K562 (cell line): ENCODE data around the gene KPTN. TPM values are rescaled to one million over a fixed set of nuclear protein-coding genes. Genes with fewer than 3 reads are reported as not detected.

ENCODE experiments used
- ATAC-seq: fragments of 200-7000 bp; cut with Tn5 transposase; 3 replicates; pipeline ENCODE4 v1.9.1; 2020; ENCODE audit warnings: moderate library complexity
- BruUV-seq: library from RNA; stranded (reverse); fragments of 400-500 nt; replicated peaks from 2 replicates; lab custom pipeline; 2021; lab: Mats Ljungman, UMichigan
- CTCF ChIA-PET: fragments of 300-600 bp; formaldehyde crosslinking; extraction: SDS; loops from one replicate; lab custom pipeline; 2021; ENCODE audit warnings: low intra/inter-chr PET ratio; lab: Yijun Ruan, JAX
- POLR2A ChIA-PET: fragments of 300-600, 350-650 bp; sonication (Branson Sonifier 250); formaldehyde crosslinking; extraction: SDS; loops from one replicate; lab custom pipeline; 2021; ENCODE audit warnings: antibody characterized with exemption, inconsistent platforms; lab: Yijun Ruan, JAX
- DNase-seq, 4 experiments: peaks; one replicate each; pipeline versions ENCODE4 v3.0.0 to v3.0.0-alpha.2; 2011 to 2018; ENCODE audit warnings: low spot score in 3 of 4, mixed read lengths in 3 of 4; ENCODE audit errors: extremely low read depth in 1 of 4
- FAIRE-seq: peaks from 2 replicates; lab custom pipeline; 2011; peaks lifted over from hg19 to GRCh38; lab: Jason Lieb, UNC
- H2AFZ ChIP-seq: 2 replicates; pipeline ENCODE4 v1.6.0; 2011; ENCODE audit warnings: low read depth, low read length, control low read depth, inconsistent platforms
- H3K27ac ChIP-seq: fragments of 200-600 bp; 3 replicates; pipeline ENCODE4 v1.8.0; 2011; ENCODE audit warnings: low read depth, mild to moderate bottlenecking, control low read depth, inconsistent platforms, low read length, moderate library complexity, mixed read lengths; ENCODE audit errors: extremely low read depth
- H3K27me3 ChIP-seq, 2 experiments: fragments of 300-600 bp in 1 of 2; 2 replicates in 1 of 2; 3 replicates in 1 of 2; pipeline versions ENCODE4 v1.6.0 to v1.8.0; 2011; ENCODE audit warnings: inconsistent platforms in 2 of 2, low read length in 2 of 2, mild to moderate bottlenecking in 1 of 2, mixed read lengths in 1 of 2, moderate library complexity in 1 of 2; ENCODE audit not compliant: control insufficient read depth in 2 of 2, insufficient read depth in 2 of 2
- H3K36me3 ChIP-seq: fragments of 300-600 bp; 3 replicates; pipeline ENCODE4 v1.8.0; 2011; ENCODE audit warnings: mild to moderate bottlenecking, low read length, inconsistent platforms; ENCODE audit not compliant: control insufficient read depth, insufficient read depth
- H3K4me1 ChIP-seq, 2 experiments: fragments of 200-600 bp in 1 of 2; replicated peaks in 1 of 2; 2 replicates in 1 of 2; 3 replicates in 1 of 2; pipeline versions ENCODE4 v1.5.1 to v1.8.0; 2011; ENCODE audit warnings: inconsistent platforms in 2 of 2, low read length in 2 of 2, mild to moderate bottlenecking in 1 of 2, mixed read lengths in 1 of 2, moderate library complexity in 1 of 2; ENCODE audit not compliant: control insufficient read depth in 2 of 2, insufficient read depth in 2 of 2
- H3K4me2 ChIP-seq: 2 replicates; pipeline ENCODE4 v1.6.1; 2011; ENCODE audit warnings: low read length, control low read depth, inconsistent platforms, mixed read lengths; ENCODE audit not compliant: insufficient read depth
- H3K4me3 ChIP-seq: fragments of 200-600 bp; sonication (generic), shearing (Covaris generic); 2 replicates; pipeline ENCODE4 v1.5.1; 2016; ENCODE audit warnings: control low read depth, inconsistent platforms
- H3K79me2 ChIP-seq: fragments of 200-600 bp; 3 replicates; pipeline ENCODE4 v1.8.0; 2011; ENCODE audit warnings: low read length, inconsistent platforms; ENCODE audit not compliant: control insufficient read depth, insufficient read depth
- H3K9ac ChIP-seq, 2 experiments: 2 replicates each; pipeline versions ENCODE4 v1.6.0 to v1.6.1; 2011; ENCODE audit warnings: low read depth in 2 of 2, low read length in 2 of 2, control low read depth in 1 of 2, inconsistent platforms in 1 of 2, mild to moderate bottlenecking in 1 of 2, mixed read lengths in 1 of 2; ENCODE audit not compliant: insufficient read depth in 1 of 2
- H3K9me1 ChIP-seq: one replicate; pipeline ENCODE4 v1.6.0; 2011; ENCODE audit warnings: inconsistent platforms, mild to moderate bottlenecking, low read length, moderate library complexity; ENCODE audit not compliant: control insufficient read depth, insufficient read depth
- H3K9me3 ChIP-seq: replicated peaks from 2 replicates; pipeline ENCODE4 v1.5.1; 2011; ENCODE audit warnings: low read depth, low read length, inconsistent platforms; ENCODE audit not compliant: control insufficient read depth, insufficient read depth
- H4K20me1 ChIP-seq: replicated peaks from 2 replicates; pipeline ENCODE4 v1.6.1; 2011; ENCODE audit warnings: low read length, inconsistent platforms, mixed read lengths; ENCODE audit not compliant: control insufficient read depth, insufficient read depth
- BRCA1 ChIP-seq, 2 experiments: fragments of 450-650 bp in 1 of 2; sonication (generic) in 1 of 2; formaldehyde crosslinking in 1 of 2; IDR thresholded peaks; 2 replicates each; pipeline versions ENCODE4 v1.5.0 to v1.6.1; 2017 to 2020; ENCODE audit warnings: mild to moderate bottlenecking in 1 of 2, missing genetic modification reagents in 1 of 2
- NR2C2 ChIP-seq, 2 experiments: fragments of 200-800 bp in 1 of 2; sonication (Bioruptor generic) in 1 of 2; sonication (generic) in 1 of 2; formaldehyde crosslinking in 1 of 2; IDR thresholded peaks; 2 replicates each; pipeline versions ENCODE4 v1.6.1 to v1.8.0; 2016 to 2022; ENCODE audit warnings: mild to moderate bottlenecking in 1 of 2, missing compliant biosample characterization in 1 of 2, missing genetic modification characterization in 1 of 2, missing genetic modification reagents in 1 of 2
- RB1 ChIP-seq: fragments of 450-650 bp; IDR thresholded peaks from 2 replicates; pipeline ENCODE4 v1.6.1; 2017; ENCODE audit warnings: low read depth, mild to moderate bottlenecking
- XRCC3 ChIP-seq: fragments of 450-650 bp; IDR thresholded peaks from 2 replicates; pipeline ENCODE4 v1.6.1; 2017; ENCODE audit warnings: mild to moderate bottlenecking, moderate library complexity
- ZBTB8A ChIP-seq: fragments of 450-650 bp; IDR thresholded peaks from 2 replicates; pipeline ENCODE4 v1.6.1; 2018; ENCODE audit warnings: mild to moderate bottlenecking, moderate library complexity; ENCODE audit not compliant: partially characterized antibody
- WGBS: fragments of 100-300 bp; shearing (Covaris generic); methylation state at CpG from one replicate; pipeline ENCODE4 v1.1.6; 2016; ENCODE audit warnings: low coverage, mixed read lengths; ENCODE audit not compliant: insufficient coverage; ENCODE audit errors: missing lambda C conversion rate; 5-methylcytosine and 5-hydroxymethylcytosine counted together
- in situ Hi-C: fragments of 300-500 bp; cut with MboI; formaldehyde crosslinking; loops from 4 replicates; pipeline ENCODE4 v1.15.0; 2018; ENCODE audit warnings: inconsistent platforms, mixed read lengths
- intact Hi-C: fragments of 100-400 bp; cut with micrococcal nuclease; formaldehyde crosslinking; loops from 2 replicates; pipeline ENCODE4 v1.14.2; 2022
- polyA plus RNA-seq, 8 experiments: library from polyadenylated mRNA; depleted of rRNA in 4 of 8; stranded (reverse) in 5 of 8; unstranded in 3 of 8; fragments of >200 nt; fragmentation: Nextera tagmentation in 2 of 8; fragmentation: Illumina TruSeq in 1 of 8; extraction: Ambion mirVana in 2 of 8; extraction: Trizol in 1 of 8; gene quantifications; 2 replicates each; pipeline versions ENCODE4 v1.2.1 to v1.2.3, GENCODE V29; 2011 to 2014; ENCODE audit warnings: inconsistent platforms in 1 of 8, missing spikeins in 1 of 8
- total RNA-seq, 7 experiments: library from RNA; depleted of rRNA in 6 of 7; stranded (reverse); fragments of >200 nt in 6 of 7; fragmentation: Illumina TruSeq in 2 of 7; extraction: Trizol in 2 of 7; gene quantifications; 2 replicates each; pipeline versions ENCODE4 v1.2.1 to v1.2.3, GENCODE V29; 2011 to 2021; ENCODE audit warnings: low replicate concordance in 1 of 7
- TF ChIP-seq, protein P1 (sequence below): sonication (generic); formaldehyde crosslinking; IDR thresholded peaks from 2 replicates; pipeline ENCODE4 v1.8.0; 2022; ENCODE audit warnings: mild to moderate bottlenecking, missing genetic modification reagents, borderline replicate concordance
- TF ChIP-seq, protein P2 (sequence below), 2 experiments: fragments of 450-650 bp in 1 of 2; sonication (generic) in 1 of 2; formaldehyde crosslinking in 1 of 2; IDR thresholded peaks; 2 replicates each; pipeline versions ENCODE4 v1.7.1 to v1.9.0; 2016 to 2022; ENCODE audit warnings: inconsistent platforms in 1 of 2, mild to moderate bottlenecking in 1 of 2, missing genetic modification reagents in 1 of 2

The KPTN gene
- total and polyA plus RNA-seq, 9 of the 15 experiments (the other 6 are each of a cell fraction or from before 2014, with no cell fraction given): 0.56 to 18.2 (median 8.5) TPM

- ChIA-PET POLR2A (interaction anchor here (1.6 kb wide), 1 partner anchor 11 kb away, joined by 5 read pairs; no protein-coding TSS in a partner anchor), CTCF (interaction anchor here (0.6 kb wide), 1 partner anchor 223 kb away, joined by 3 read pairs; no protein-coding TSS in a partner anchor)
- peak overlapping the region; percentile 96 for H3K4me3 ChIP-seq
- H3K9me3 ChIP-seq: no peaks in the 10 kb centered on the region
- intact Hi-C loops: no loop called here
- peak overlapping the region; percentile 98 for H3K4me2 ChIP-seq
- peak overlapping the region; percentile 97 to 100 for H3K9ac ChIP-seq
- H2AFZ ChIP-seq: peak overlapping the region; percentile 79
- ATAC-seq: peak; percentile 6
- BruUV-seq: TSS peak; percentile 78
- peak in 2 of 4 experiments; percentile 39 to 49 for DNase-seq
- in situ Hi-C loops: no loop called here
- H4K20me1 ChIP-seq: peaks cover 11% of the 10 kb centered on the region
- H3K4me1 ChIP-seq: peaks cover 20 to 45% of the 10 kb centered on the region in 2 experiments
- FAIRE-seq: no peak
- peaks cover 55% of the 10 kb centered on the region for H3K79me2 ChIP-seq
- peaks cover 28% of the 10 kb centered on the region; the same call in 2 of the 3 replicates for H3K36me3 ChIP-seq
- under 1% methylated on average over 36 of the region's 40 CpGs for WGBS
- H3K9me1 ChIP-seq: no peaks in the 10 kb centered on the region
- peak overlapping the region; percentile 92 for H3K27ac ChIP-seq
- H3K27me3 ChIP-seq: no peaks in the 10 kb centered on the region
- no peak for TF ChIP-seq ZBTB8A
- TF ChIP-seq XRCC3: no peak
- TF ChIP-seq, protein P1, sequence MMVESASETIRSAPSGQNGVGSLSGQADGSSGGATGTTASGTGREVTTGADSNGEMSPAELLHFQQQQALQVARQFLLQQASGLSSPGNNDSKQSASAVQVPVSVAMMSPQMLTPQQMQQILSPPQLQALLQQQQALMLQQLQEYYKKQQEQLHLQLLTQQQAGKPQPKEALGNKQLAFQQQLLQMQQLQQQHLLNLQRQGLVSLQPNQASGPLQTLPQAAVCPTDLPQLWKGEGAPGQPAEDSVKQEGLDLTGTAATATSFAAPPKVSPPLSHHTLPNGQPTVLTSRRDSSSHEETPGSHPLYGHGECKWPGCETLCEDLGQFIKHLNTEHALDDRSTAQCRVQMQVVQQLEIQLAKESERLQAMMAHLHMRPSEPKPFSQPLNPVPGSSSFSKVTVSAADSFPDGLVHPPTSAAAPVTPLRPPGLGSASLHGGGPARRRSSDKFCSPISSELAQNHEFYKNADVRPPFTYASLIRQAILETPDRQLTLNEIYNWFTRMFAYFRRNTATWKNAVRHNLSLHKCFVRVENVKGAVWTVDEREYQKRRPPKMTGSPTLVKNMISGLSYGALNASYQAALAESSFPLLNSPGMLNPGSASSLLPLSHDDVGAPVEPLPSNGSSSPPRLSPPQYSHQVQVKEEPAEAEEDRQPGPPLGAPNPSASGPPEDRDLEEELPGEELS: peak; percentile 34; the same call in 1 of the 2 replicates
- TF ChIP-seq BRCA1 (IDR thresholded peaks at IDR 0.05): no peak
- TF ChIP-seq BRCA1 (CRISPR knock-in tag; IDR thresholded peaks at IDR 0.05): peak; percentile 95; the same call in 1 of the 2 replicates
- TF ChIP-seq, protein P2, sequence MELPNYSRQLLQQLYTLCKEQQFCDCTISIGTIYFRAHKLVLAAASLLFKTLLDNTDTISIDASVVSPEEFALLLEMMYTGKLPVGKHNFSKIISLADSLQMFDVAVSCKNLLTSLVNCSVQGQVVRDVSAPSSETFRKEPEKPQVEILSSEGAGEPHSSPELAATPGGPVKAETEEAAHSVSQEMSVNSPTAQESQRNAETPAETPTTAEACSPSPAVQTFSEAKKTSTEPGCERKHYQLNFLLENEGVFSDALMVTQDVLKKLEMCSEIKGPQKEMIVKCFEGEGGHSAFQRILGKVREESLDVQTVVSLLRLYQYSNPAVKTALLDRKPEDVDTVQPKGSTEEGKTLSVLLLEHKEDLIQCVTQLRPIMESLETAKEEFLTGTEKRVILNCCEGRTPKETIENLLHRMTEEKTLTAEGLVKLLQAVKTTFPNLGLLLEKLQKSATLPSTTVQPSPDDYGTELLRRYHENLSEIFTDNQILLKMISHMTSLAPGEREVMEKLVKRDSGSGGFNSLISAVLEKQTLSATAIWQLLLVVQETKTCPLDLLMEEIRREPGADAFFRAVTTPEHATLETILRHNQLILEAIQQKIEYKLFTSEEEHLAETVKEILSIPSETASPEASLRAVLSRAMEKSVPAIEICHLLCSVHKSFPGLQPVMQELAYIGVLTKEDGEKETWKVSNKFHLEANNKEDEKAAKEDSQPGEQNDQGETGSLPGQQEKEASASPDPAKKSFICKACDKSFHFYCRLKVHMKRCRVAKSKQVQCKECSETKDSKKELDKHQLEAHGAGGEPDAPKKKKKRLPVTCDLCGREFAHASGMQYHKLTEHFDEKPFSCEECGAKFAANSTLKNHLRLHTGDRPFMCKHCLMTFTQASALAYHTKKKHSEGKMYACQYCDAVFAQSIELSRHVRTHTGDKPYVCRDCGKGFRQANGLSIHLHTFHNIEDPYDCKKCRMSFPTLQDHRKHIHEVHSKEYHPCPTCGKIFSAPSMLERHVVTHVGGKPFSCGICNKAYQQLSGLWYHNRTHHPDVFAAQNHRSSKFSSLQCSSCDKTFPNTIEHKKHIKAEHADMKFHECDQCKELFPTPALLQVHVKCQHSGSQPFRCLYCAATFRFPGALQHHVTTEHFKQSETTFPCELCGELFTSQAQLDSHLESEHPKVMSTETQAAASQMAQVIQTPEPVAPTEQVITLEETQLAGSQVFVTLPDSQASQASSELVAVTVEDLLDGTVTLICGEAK (IDR thresholded peaks at IDR 0.05): peak; percentile 41; the same call in 1 of the 2 replicates
- TF ChIP-seq, protein P2 (CRISPR knock-in tag; IDR thresholded peaks at IDR 0.05): no peak
- peak; percentile 39; the same call in 1 of the 2 replicates for TF ChIP-seq NR2C2 (CRISPR knock-in tag; IDR thresholded peaks at IDR 0.05)
- TF ChIP-seq NR2C2 (tag; IDR thresholded peaks at IDR 0.05): no peak
- no peak for TF ChIP-seq RB1
These were observed 30.3 kb upstream of the KPTN start for GRCh38 chr19:47514151-47514868.
